ENCODE data around the gene LPP. TPM values are rescaled to one million over a fixed set of nuclear protein-coding genes. Genes with fewer than 3 reads are reported as not detected.

LPP gene
- polyA plus RNA-seq, 1 experiment: 76.3 TPM

- H3K9me3 ChIP-seq (ENCODE audit: control insufficient read depth, insufficient read depth, low read length): no peaks in the 10 kb centered on the region
- no peak overlapping the region for H3K4me3 ChIP-seq (ENCODE audit: low read depth, low read length)
- no peak for DNase-seq (ENCODE audit: low read depth, low spot score)
- H3K27ac ChIP-seq (ENCODE audit: low read depth, low read length): no peak overlapping the region
- ChIA-PET POLR2A (no interaction called here), CTCF (interaction anchor here (0.6 to 1.5 kb wide), 6 partner anchors 13 to 694 kb away, joined by 3 to 5 read pairs (median 3); no protein-coding TSS in a partner anchor)
- TF ChIP-seq CTCF (IDR thresholded peaks at IDR 0.05; ENCODE audit: low read depth, low read length): no peak
- no peaks in the 10 kb centered on the region for H3K27me3 ChIP-seq (ENCODE audit: control insufficient read depth, insufficient read depth, low read length)
These were observed 279.0 kb downstream of the LPP start for GRCh38 chr3:188432802-188433520.

- Histone ChIP-seq H3K27me3 (ENCODE audit: control insufficient read depth, insufficient read depth, low read length) (no peaks in the 10 kb centered on the region), H3K4me3 (ENCODE audit: low read depth, low read length) (no peak overlapping the region), H3K27ac (ENCODE audit: low read depth, low read length) (no peak overlapping the region), H3K9me3 (ENCODE audit: control insufficient read depth, insufficient read depth, low read length) (no peaks in the 10 kb centered on the region)
- no peak for TF ChIP-seq CTCF (IDR thresholded peaks at IDR 0.05; ENCODE audit: low read depth, low read length)
- ChIA-PET POLR2A (no interaction called here), CTCF (interaction anchor here (0.6 to 1.5 kb wide), 4 partner anchors 33 to 694 kb away, joined by 3 to 5 read pairs (median 4); no protein-coding TSS in a partner anchor)
- DNase-seq (ENCODE audit: low read depth, low spot score): no peak
These were observed 279.7 kb downstream of the LPP start for GRCh38 chr3:188433521-188434150.

DNA sequence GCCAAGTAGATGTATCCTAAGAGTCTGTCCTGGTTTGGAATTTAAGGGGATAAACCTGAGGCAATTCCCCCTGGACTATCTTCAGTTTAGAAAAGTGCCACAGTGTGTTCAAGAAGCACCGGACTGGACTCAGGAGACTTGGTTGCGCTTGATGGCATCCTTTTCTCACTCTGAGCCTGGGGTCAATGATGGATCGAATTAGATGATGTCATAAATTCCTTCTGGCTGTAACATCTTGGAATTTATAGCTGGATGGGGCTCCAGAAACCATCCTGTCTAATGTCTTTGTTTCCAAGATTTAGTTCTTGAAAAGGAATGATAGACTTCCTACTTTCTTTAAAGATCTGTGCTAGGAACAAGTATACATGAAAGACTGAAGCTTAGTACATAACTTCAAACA is 280.6 kb downstream of the LPP start:
- DNase-seq (ENCODE audit: low read depth, low spot score): no peak
- no peak for TF ChIP-seq CTCF (IDR thresholded peaks at IDR 0.05; ENCODE audit: low read depth, low read length)
- H3K9me3 ChIP-seq (ENCODE audit: control insufficient read depth, insufficient read depth, low read length): no peaks in the 10 kb centered on the region
- no peaks in the 10 kb centered on the region for H3K27me3 ChIP-seq (ENCODE audit: control insufficient read depth, insufficient read depth, low read length)
- POLR2A ChIA-PET: no interaction called here
- H3K27ac ChIP-seq (ENCODE audit: low read depth, low read length): no peak overlapping the region
- H3K4me3 ChIP-seq (ENCODE audit: low read depth, low read length): no peak overlapping the region
- CTCF ChIA-PET: interaction anchor here (0.6 to 1.3 kb wide), 2 partner anchors 521 to 686 kb away, joined by 4 to 5 read pairs; no protein-coding TSS in a partner anchor

DNA sequence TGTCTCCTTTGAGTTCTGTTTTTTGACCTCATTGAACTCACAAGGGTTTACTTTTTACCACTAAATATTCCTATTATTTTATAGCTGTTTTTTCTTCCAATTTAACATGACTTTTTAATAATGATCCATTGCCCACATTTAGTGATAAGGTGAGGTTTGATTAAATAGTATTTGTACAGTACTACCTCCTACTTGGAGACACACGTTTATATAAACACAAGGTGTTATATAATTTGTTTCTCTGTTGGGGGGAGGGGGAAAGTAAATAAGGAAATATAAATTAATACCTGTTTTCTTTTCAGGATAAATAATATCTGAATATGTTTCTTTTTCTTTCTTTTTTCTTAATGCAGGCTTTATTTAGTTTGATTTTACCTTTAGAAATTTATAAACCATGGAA is 281.3 kb downstream of the LPP start:
- CTCF ChIA-PET: interaction anchor here (1.3 kb wide), 1 partner anchor 520 kb away, joined by 5 read pairs; no protein-coding TSS in a partner anchor
- Histone ChIP-seq H3K27me3 (ENCODE audit: control insufficient read depth, insufficient read depth, low read length) (no peaks in the 10 kb centered on the region), H3K4me3 (ENCODE audit: low read depth, low read length) (no peak overlapping the region), H3K9me3 (ENCODE audit: control insufficient read depth, insufficient read depth, low read length) (no peaks in the 10 kb centered on the region), H3K27ac (ENCODE audit: low read depth, low read length) (no peak overlapping the region)
- DNase-seq (ENCODE audit: low read depth, low spot score): no peak
- TF ChIP-seq CTCF (IDR thresholded peaks at IDR 0.05; ENCODE audit: low read depth, low read length): no peak
- POLR2A ChIA-PET: no interaction called here

DNA sequence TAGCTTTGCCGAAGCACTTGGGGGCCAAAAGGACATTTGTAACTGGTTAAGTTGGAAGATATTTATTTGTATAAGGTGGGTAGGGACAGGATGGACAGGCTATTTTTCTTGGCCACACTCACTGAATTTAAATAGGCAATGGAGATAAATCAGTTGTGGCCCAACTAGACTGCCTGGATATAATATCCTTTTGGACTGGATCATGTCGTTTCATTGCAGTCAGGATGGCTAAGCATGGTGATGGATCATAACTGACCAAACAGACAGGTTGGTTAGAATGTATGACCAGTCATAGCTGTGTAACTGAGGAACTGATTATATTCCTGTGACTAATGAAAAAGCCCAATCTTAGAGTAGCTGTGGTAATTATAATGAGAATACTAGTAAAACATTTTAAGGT is 284.0 kb downstream of the LPP start:
- ChIA-PET POLR2A (interaction anchor here (0.7 kb wide), 1 partner anchor 579 kb away, joined by 10 read pairs; no protein-coding TSS in a partner anchor), CTCF (interaction anchor here (0.9 kb wide), 1 partner anchor 691 kb away, joined by 3 read pairs; no protein-coding TSS in a partner anchor)
- Histone ChIP-seq H3K27me3 (ENCODE audit: control insufficient read depth, insufficient read depth, low read length) (no peaks in the 10 kb centered on the region), H3K27ac (ENCODE audit: low read depth, low read length) (no peak overlapping the region), H3K9me3 (ENCODE audit: control insufficient read depth, insufficient read depth, low read length) (no peaks in the 10 kb centered on the region), H3K4me3 (ENCODE audit: low read depth, low read length) (no peak overlapping the region)
- no peak for DNase-seq (ENCODE audit: low read depth, low spot score)
- no peak for TF ChIP-seq CTCF (IDR thresholded peaks at IDR 0.05; ENCODE audit: low read depth, low read length)
